CD8-positive, alpha-beta memory T cell (primary cell): Measurements from ENCODE around the gene BFSP1. TPM values are rescaled to one million over a fixed set of nuclear protein-coding genes. Genes with fewer than 3 reads are reported as not detected.

Experiments
- CTCF ChIA-PET: fragments of 350-600 bp; sonication (Branson Sonifier 250); formaldehyde crosslinking; loops from one replicate; lab custom pipeline; 2021; ENCODE audit warnings: antibody characterized with exemption; lab: Charles Lee
- POLR2A ChIA-PET: fragments of 350-600 bp; sonication (Branson Sonifier 250); formaldehyde crosslinking; loops from one replicate; lab custom pipeline; 2021; ENCODE audit warnings: antibody characterized with exemption; lab: Charles Lee
- DNase-seq, 5 donors: peaks; one replicate each; pipeline versions ENCODE4 v3.0.0 to v3.0.0-alpha.2; 2020 to 2022; ENCODE audit warnings: mixed read lengths in 1 of 5
- H3K27ac ChIP-seq: one replicate; pipeline ENCODE4 v1.7.0; 2013; ENCODE audit warnings: low read depth, mild to moderate bottlenecking, low read length, moderate library complexity
- H3K27me3 ChIP-seq: 2 replicates; pipeline ENCODE4 v1.7.0; 2013; ENCODE audit warnings: low read length, mild to moderate bottlenecking; ENCODE audit not compliant: insufficient read depth, poor library complexity, severe bottlenecking
- H3K36me3 ChIP-seq: 2 replicates; pipeline ENCODE4 v1.7.0; 2013; ENCODE audit warnings: mild to moderate bottlenecking, low read length, moderate library complexity; ENCODE audit not compliant: insufficient read depth
- H3K4me1 ChIP-seq: 2 replicates; pipeline ENCODE4 v1.7.0; 2013; ENCODE audit warnings: mild to moderate bottlenecking, low read length, moderate library complexity; ENCODE audit not compliant: insufficient read depth
- H3K4me3 ChIP-seq: 2 replicates; pipeline ENCODE4 v1.7.0; 2013; ENCODE audit warnings: mild to moderate bottlenecking, low read length
- H3K9me3 ChIP-seq: 2 replicates; pipeline ENCODE4 v1.7.0; 2013; ENCODE audit warnings: mild to moderate bottlenecking, low read length
- H3K27ac Mint-ChIP-seq, 8 donors: one replicate each; pipeline ENCODE4 v1.8.0; 2020 to 2021; ENCODE audit warnings: mixed read lengths in 8 of 8, mild to moderate bottlenecking in 6 of 8, inconsistent platforms in 3 of 8, moderate library complexity in 3 of 8
- H3K27me3 Mint-ChIP-seq, 2 donors: one replicate each; pipeline ENCODE4 v1.8.0; 2020 to 2021; ENCODE audit warnings: mixed read lengths in 2 of 2, mild to moderate bottlenecking in 1 of 2, moderate library complexity in 1 of 2
- H3K36me3 Mint-ChIP-seq, 3 donors: one replicate each; pipeline ENCODE4 v1.8.0; 2020 to 2021; ENCODE audit warnings: mixed read lengths in 3 of 3, inconsistent platforms in 1 of 3, mild to moderate bottlenecking in 1 of 3
- H3K4me1 Mint-ChIP-seq, 3 donors: one replicate each; pipeline ENCODE4 v1.8.0; 2020 to 2021; ENCODE audit warnings: mixed read lengths in 3 of 3, inconsistent platforms in 1 of 3, mild to moderate bottlenecking in 1 of 3
- H3K4me3 Mint-ChIP-seq, 7 donors: one replicate each; pipeline ENCODE4 v1.8.0; 2020 to 2021; ENCODE audit warnings: mixed read lengths in 7 of 7, mild to moderate bottlenecking in 6 of 7, moderate library complexity in 4 of 7, inconsistent platforms in 2 of 7
- H3K9me3 Mint-ChIP-seq, 5 donors: one replicate each; pipeline ENCODE4 v1.8.0; 2020 to 2022; ENCODE audit warnings: mixed read lengths in 5 of 5, mild to moderate bottlenecking in 3 of 5, moderate library complexity in 2 of 5, inconsistent platforms in 1 of 5
- polyA plus RNA-seq: library from polyadenylated mRNA; unstranded; fragments of 300-500 nt; fragmentation: Illumina TruSeq; gene quantifications from one replicate; pipeline ENCODE4 v1.2.3, GENCODE V29; 2021
- total RNA-seq, 2 experiments: library from RNA; stranded (reverse); gene quantifications; one replicate each; pipeline ENCODE4 v1.2.3, GENCODE V29; 2021

BFSP1 gene
- total and polyA plus RNA-seq, 3 experiments from 2014 or later: 0.24 to 1.8 (median 0.26) TPM

GRCh38 chr20:17491488-17491887 is 39.7 kb downstream of the BFSP1 start:
- Mint-ChIP-seq H3K36me3 (peaks cover 0 to 1% (median 0%) of the 10 kb centered on the region in 3 donors), H3K27me3 (peaks cover 5 to 7% of the 10 kb centered on the region in 2 donors)
- CTCF ChIA-PET: no interaction called here

GRCh38 chr20:17491041-17491440 is 40.1 kb downstream of the BFSP1 start:
- POLR2A ChIA-PET: no interaction called here
- Mint-ChIP-seq H3K27ac (no peak overlapping the region), H3K36me3 (peaks cover 0 to 1% (median 0%) of the 10 kb centered on the region in 3 donors), H3K4me3 (no peak overlapping the region), H3K27me3 (peaks cover 5 to 9% of the 10 kb centered on the region in 2 donors), H3K4me1 (no peaks in the 10 kb centered on the region), H3K9me3 (no peaks in the 10 kb centered on the region)
- Histone ChIP-seq H3K36me3 (no peaks in the 10 kb centered on the region), H3K4me1 (no peaks in the 10 kb centered on the region), H3K27ac (no peak overlapping the region), H3K9me3 (no peaks in the 10 kb centered on the region), H3K4me3 (no peak overlapping the region), H3K27me3 (no peaks in the 10 kb centered on the region)
- DNase-seq: no peak
- CTCF ChIA-PET: no interaction called here

More at GRCh38 chr20:17491488-17491887, 39.7 kb downstream of the BFSP1 start:
- POLR2A ChIA-PET: no interaction called here
- Mint-ChIP-seq H3K4me1 (no peaks in the 10 kb centered on the region), H3K27ac (no peak overlapping the region), H3K4me3 (no peak overlapping the region), H3K9me3 (no peaks in the 10 kb centered on the region)
- no peaks in the 10 kb centered on the region for H3K36me3 ChIP-seq
- no peaks in the 10 kb centered on the region for H3K4me1 ChIP-seq
- no peaks in the 10 kb centered on the region for H3K9me3 ChIP-seq
- H3K4me3 ChIP-seq: no peak overlapping the region
- no peaks in the 10 kb centered on the region for H3K27me3 ChIP-seq
- H3K27ac ChIP-seq: no peak overlapping the region
- no peak for DNase-seq

GRCh38 chr20:17490501-17490900 is 40.7 kb downstream of the BFSP1 start:
- H3K27me3 Mint-ChIP-seq: peaks cover 5 to 10% of the 10 kb centered on the region in 2 donors
- ChIA-PET CTCF (no interaction called here), POLR2A (no interaction called here)
- H3K9me3 Mint-ChIP-seq: no peaks in the 10 kb centered on the region
- DNase-seq: no peak
- Histone ChIP-seq H3K36me3 (no peaks in the 10 kb centered on the region), H3K4me3 (no peak overlapping the region), H3K4me1 (no peaks in the 10 kb centered on the region), H3K27ac (no peak overlapping the region), H3K27me3 (no peaks in the 10 kb centered on the region), H3K9me3 (no peaks in the 10 kb centered on the region)
- no peak overlapping the region for H3K27ac Mint-ChIP-seq
- no peak overlapping the region for H3K4me3 Mint-ChIP-seq
- no peaks in the 10 kb centered on the region for H3K4me1 Mint-ChIP-seq
- H3K36me3 Mint-ChIP-seq: peaks cover 0 to 1% (median 0%) of the 10 kb centered on the region in 3 donors

GRCh38 chr20:17488916-17489600 is 42.1 kb downstream of the BFSP1 start:
- Mint-ChIP-seq H3K4me1 (no peaks in the 10 kb centered on the region), H3K36me3 (peaks cover 0 to 1% (median 0%) of the 10 kb centered on the region in 3 donors), H3K27me3 (peaks cover 5 to 20% of the 10 kb centered on the region in 2 donors), H3K9me3 (no peaks in the 10 kb centered on the region), H3K27ac (no peak overlapping the region), H3K4me3 (no peak overlapping the region)
- H3K27me3 ChIP-seq: no peaks in the 10 kb centered on the region
- H3K36me3 ChIP-seq: no peaks in the 10 kb centered on the region
- ChIA-PET POLR2A (no interaction called here), CTCF (no interaction called here)
- DNase-seq: no peak
- no peaks in the 10 kb centered on the region for H3K9me3 ChIP-seq
- H3K4me1 ChIP-seq: no peaks in the 10 kb centered on the region
- H3K4me3 ChIP-seq: no peak overlapping the region
- H3K27ac ChIP-seq: no peak overlapping the region

- H3K36me3 Mint-ChIP-seq: no peaks in the 10 kb centered on the region
- no peak for DNase-seq
- no peaks in the 10 kb centered on the region for H3K4me1 ChIP-seq
- no peak overlapping the region for H3K27ac Mint-ChIP-seq
- no peaks in the 10 kb centered on the region for H3K36me3 ChIP-seq
- peaks cover 15 to 38% of the 10 kb centered on the region in 2 donors for H3K27me3 Mint-ChIP-seq
- H3K27ac ChIP-seq: no peak overlapping the region
- ChIA-PET CTCF (no interaction called here), POLR2A (no interaction called here)
- no peak overlapping the region for H3K4me3 Mint-ChIP-seq
- H3K27me3 ChIP-seq: no peaks in the 10 kb centered on the region
- H3K4me1 Mint-ChIP-seq: no peaks in the 10 kb centered on the region
- H3K9me3 Mint-ChIP-seq: no peaks in the 10 kb centered on the region
- H3K9me3 ChIP-seq: no peaks in the 10 kb centered on the region
- H3K4me3 ChIP-seq: no peak overlapping the region
These were observed 46.2 kb downstream of the BFSP1 start for GRCh38 chr20:17485017-17485416.

- Histone ChIP-seq H3K4me1 (no peaks in the 10 kb centered on the region), H3K27ac (no peak overlapping the region), H3K36me3 (no peaks in the 10 kb centered on the region), H3K9me3 (no peaks in the 10 kb centered on the region), H3K4me3 (no peak overlapping the region), H3K27me3 (no peaks in the 10 kb centered on the region)
- Mint-ChIP-seq H3K9me3 (no peaks in the 10 kb centered on the region), H3K4me3 (no peak overlapping the region), H3K27me3 (peaks cover 10 to 38% of the 10 kb centered on the region in 2 donors), H3K27ac (no peak overlapping the region), H3K36me3 (no peaks in the 10 kb centered on the region), H3K4me1 (no peaks in the 10 kb centered on the region)
- ChIA-PET POLR2A (no interaction called here), CTCF (no interaction called here)
- DNase-seq: no peak
These were observed 48.6 kb downstream of the BFSP1 start for GRCh38 chr20:17482536-17482935.

- H3K4me3 ChIP-seq: no peak overlapping the region
- Mint-ChIP-seq H3K9me3 (no peaks in the 10 kb centered on the region), H3K36me3 (no peaks in the 10 kb centered on the region), H3K27ac (no peak overlapping the region), H3K27me3 (peaks cover 10 to 34% of the 10 kb centered on the region in 2 donors), H3K4me3 (no peak overlapping the region), H3K4me1 (no peaks in the 10 kb centered on the region)
- no peak overlapping the region for H3K27ac ChIP-seq
- no peak for DNase-seq
- POLR2A ChIA-PET: no interaction called here
- H3K9me3 ChIP-seq: no peaks in the 10 kb centered on the region
- H3K36me3 ChIP-seq: no peaks in the 10 kb centered on the region
- CTCF ChIA-PET: no interaction called here
- H3K27me3 ChIP-seq: no peaks in the 10 kb centered on the region
- no peaks in the 10 kb centered on the region for H3K4me1 ChIP-seq
These were observed 49.5 kb downstream of the BFSP1 start for GRCh38 chr20:17481661-17482060.

- H3K4me3 ChIP-seq: no peak overlapping the region
- no peak for DNase-seq
- H3K27me3 ChIP-seq: no peaks in the 10 kb centered on the region
- no peak overlapping the region for H3K4me3 Mint-ChIP-seq
- ChIA-PET POLR2A (no interaction called here), CTCF (no interaction called here)
- H3K9me3 Mint-ChIP-seq: no peaks in the 10 kb centered on the region
- H3K36me3 ChIP-seq: no peaks in the 10 kb centered on the region
- H3K36me3 Mint-ChIP-seq: no peaks in the 10 kb centered on the region
- H3K4me1 Mint-ChIP-seq: no peaks in the 10 kb centered on the region
- H3K27me3 Mint-ChIP-seq: peaks cover 10 to 31% of the 10 kb centered on the region in 2 donors
- no peak overlapping the region for H3K27ac Mint-ChIP-seq
- H3K4me1 ChIP-seq: no peaks in the 10 kb centered on the region
- H3K9me3 ChIP-seq: no peaks in the 10 kb centered on the region
- H3K27ac ChIP-seq: no peak overlapping the region
These were observed 50.5 kb downstream of the BFSP1 start for GRCh38 chr20:17480696-17481095.
